OCI-LY1 (cell line): ENCODE measurements around the gene CD207.

Experiments used
- H2AFZ ChIP-seq: fragments of 200-600 bp; sonication (generic), shearing (Covaris generic); 2 replicates; pipeline ENCODE4 v1.6.0; 2014; ENCODE audit warnings: antibody characterized with exemption, mild to moderate bottlenecking, low read length
- H3F3A ChIP-seq: fragments of 200-600 bp; sonication (generic), shearing (Covaris generic); 2 replicates; pipeline ENCODE4 v1.6.0; 2014; ENCODE audit warnings: mild to moderate bottlenecking, antibody characterized with exemption, low read length, moderate library complexity; ENCODE audit not compliant: insufficient read depth
- H3K27ac ChIP-seq: fragments of 200-600 bp; sonication (generic); 2 replicates; pipeline ENCODE4 v1.5.1; 2014; ENCODE audit warnings: low read length, mixed run types, mild to moderate bottlenecking, low read depth; ENCODE audit not compliant: poor library complexity, severe bottlenecking
- H3K27me3 ChIP-seq: fragments of 200-600 bp; sonication (generic); 2 replicates; pipeline ENCODE4 v1.6.0; 2014; ENCODE audit warnings: antibody characterized with exemption, mild to moderate bottlenecking, low read length, moderate library complexity; ENCODE audit not compliant: insufficient read depth
- H3K36me3 ChIP-seq: fragments of 200-600 bp; sonication (generic); 2 replicates; pipeline ENCODE4 v1.6.1; 2014; ENCODE audit warnings: mild to moderate bottlenecking, antibody characterized with exemption, low read length, moderate library complexity, mixed read lengths; ENCODE audit not compliant: insufficient read depth
- H3K4me1 ChIP-seq: fragments of 200-600 bp; sonication (generic); 2 replicates; pipeline ENCODE4 v1.5.1; 2014; ENCODE audit warnings: mild to moderate bottlenecking, low read length, moderate library complexity; ENCODE audit not compliant: insufficient read depth, severe bottlenecking
- H3K4me2 ChIP-seq: fragments of 200-600 bp; sonication (generic), shearing (Covaris generic); 2 replicates; pipeline ENCODE4 v1.6.1; 2014; ENCODE audit warnings: low read length
- H3K4me3 ChIP-seq: fragments of 200-600 bp; sonication (generic); 2 replicates; pipeline ENCODE4 v1.5.1; 2014; ENCODE audit warnings: low read length, low read depth, mild to moderate bottlenecking, mixed read lengths; ENCODE audit not compliant: poor library complexity, severe bottlenecking
- H3K79me2 ChIP-seq: fragments of 200-600 bp; shearing (Covaris generic); 2 replicates; pipeline ENCODE4 v1.6.1; 2016; ENCODE audit warnings: mixed run types, low read length, mixed read lengths; ENCODE audit not compliant: insufficient read depth
- H3K9ac ChIP-seq: fragments of 200-600 bp; sonication (generic), shearing (Covaris generic); 2 replicates; pipeline ENCODE4 v1.6.1; 2014; ENCODE audit warnings: mild to moderate bottlenecking, low read length, mixed read lengths
- H3K9me2 ChIP-seq: fragments of 200-600 bp; sonication (generic), shearing (Covaris generic); 2 replicates; pipeline ENCODE4 v1.6.1; 2014; ENCODE audit warnings: low read depth, mild to moderate bottlenecking, low read length, mixed read lengths
- H3K9me3 ChIP-seq: fragments of 200-600 bp; shearing (Covaris generic); 2 replicates; pipeline ENCODE4 v1.6.1; 2014; ENCODE audit warnings: low read length, mixed read lengths
- H4K20me1 ChIP-seq: fragments of 200-600 bp; sonication (generic), shearing (Covaris generic); 2 replicates; pipeline ENCODE4 v1.6.0; 2016; ENCODE audit warnings: mild to moderate bottlenecking, low read length; ENCODE audit not compliant: insufficient read depth
- CTCF ChIP-seq: fragments of 200-600 bp; sonication (generic), shearing (Covaris generic); IDR thresholded peaks from 2 replicates; pipeline ENCODE4 v1.5.1; 2017; ENCODE audit warnings: mild to moderate bottlenecking, antibody characterized with exemption, low read length, moderate library complexity, mixed read lengths
- EZH2 ChIP-seq: fragments of 200-600 bp; sonication (generic), shearing (Covaris generic); IDR thresholded peaks from 2 replicates; pipeline ENCODE4 v1.8.0; 2017; ENCODE audit warnings: borderline replicate concordance, mixed run types, mild to moderate bottlenecking, antibody characterized with exemption, low read length, moderate library complexity, mixed read lengths

CD207 gene

GRCh38 chr2:70871398-70872211 is 36.0 kb upstream of the CD207 start:
- Histone ChIP-seq H3F3A (no peaks in the 10 kb centered on the region), H4K20me1 (no peaks in the 10 kb centered on the region), H3K9me2 (no peaks in the 10 kb centered on the region), H2AFZ (no peak overlapping the region), H3K9ac (no peak overlapping the region), H3K36me3 (no peaks in the 10 kb centered on the region), H3K27me3 (no peaks in the 10 kb centered on the region), H3K4me3 (no peak overlapping the region), H3K4me2 (peak overlapping the region; percentile 39; the same call in 1 of the 2 replicates), H3K4me1 (peaks cover 4% of the 10 kb centered on the region), H3K79me2 (no peaks in the 10 kb centered on the region), H3K9me3 (no peaks in the 10 kb centered on the region), H3K27ac (no peak overlapping the region)
- TF ChIP-seq CTCF = peak; percentile 85
- no peak for TF ChIP-seq EZH2

- Histone ChIP-seq H3K9me3 (no peaks in the 10 kb centered on the region), H3K4me2 (no peak overlapping the region), H3K79me2 (no peaks in the 10 kb centered on the region), H3K9ac (no peak overlapping the region), H3K9me2 (no peaks in the 10 kb centered on the region), H4K20me1 (no peaks in the 10 kb centered on the region), H3F3A (no peaks in the 10 kb centered on the region), H3K36me3 (no peaks in the 10 kb centered on the region), H2AFZ (no peak overlapping the region), H3K27ac (no peak overlapping the region), H3K4me1 (peaks cover 4% of the 10 kb centered on the region), H3K27me3 (no peaks in the 10 kb centered on the region), H3K4me3 (no peak overlapping the region)
- TF ChIP-seq EZH2 = no peak
- no peak for TF ChIP-seq CTCF
These were observed 35.2 kb upstream of the CD207 start for GRCh38 chr2:70870790-70871189.

GRCh38 chr2:70868970-70869369 is 33.4 kb upstream of the CD207 start:
- Histone ChIP-seq H3K9me3 (no peaks in the 10 kb centered on the region), H3K79me2 (no peaks in the 10 kb centered on the region), H3K4me3 (no peak overlapping the region), H2AFZ (no peak overlapping the region), H3K4me2 (no peak overlapping the region), H3F3A (no peaks in the 10 kb centered on the region), H3K9me2 (no peaks in the 10 kb centered on the region), H4K20me1 (no peaks in the 10 kb centered on the region), H3K27me3 (no peaks in the 10 kb centered on the region), H3K9ac (no peak overlapping the region), H3K4me1 (peaks cover 4% of the 10 kb centered on the region), H3K27ac (no peak overlapping the region), H3K36me3 (no peaks in the 10 kb centered on the region)
- TF ChIP-seq CTCF (no peak), EZH2 (no peak)
